PFSK-1 (cell line): Measurements from ENCODE around the gene RHOJ.

Experiments used
- FOXP2 ChIP-seq: optimal IDR thresholded peaks from 2 replicates; pipeline ENCODE3; 2011; ENCODE audit warnings: borderline replicate concordance, control low read depth, inconsistent platforms; ENCODE audit not compliant: insufficient read depth; ENCODE audit errors: extremely low read length, extremely low read depth
- POLR2AphosphoS5 ChIP-seq: IDR thresholded peaks from 2 replicates; pipeline ENCODE4 v1.6.1; 2012; ENCODE audit warnings: low read depth, mild to moderate bottlenecking, control low read depth, low read length, moderate library complexity
- SIN3A ChIP-seq: IDR thresholded peaks from 2 replicates; pipeline ENCODE4 v1.6.1; 2012; ENCODE audit warnings: mild to moderate bottlenecking, low read length, moderate library complexity, borderline replicate concordance; ENCODE audit not compliant: insufficient read depth
- TAF1 ChIP-seq: IDR thresholded peaks from 2 replicates; pipeline ENCODE4 v1.6.1; 2012; ENCODE audit warnings: low read length, control low read depth, borderline replicate concordance; ENCODE audit not compliant: insufficient read depth
- TF ChIP-seq, protein P1 (sequence below), 2 experiments: IDR thresholded peaks; 2 replicates each; pipeline versions ENCODE4 v1.6.1 to v1.8.0; 2011 to 2012; ENCODE audit warnings: low read depth in 2 of 2, low read length in 2 of 2, control low read depth in 1 of 2, inconsistent platforms in 1 of 2, mild to moderate bottlenecking in 1 of 2, moderate library complexity in 1 of 2; ENCODE audit not compliant: insufficient read depth in 1 of 2

Gene RHOJ

DNA sequence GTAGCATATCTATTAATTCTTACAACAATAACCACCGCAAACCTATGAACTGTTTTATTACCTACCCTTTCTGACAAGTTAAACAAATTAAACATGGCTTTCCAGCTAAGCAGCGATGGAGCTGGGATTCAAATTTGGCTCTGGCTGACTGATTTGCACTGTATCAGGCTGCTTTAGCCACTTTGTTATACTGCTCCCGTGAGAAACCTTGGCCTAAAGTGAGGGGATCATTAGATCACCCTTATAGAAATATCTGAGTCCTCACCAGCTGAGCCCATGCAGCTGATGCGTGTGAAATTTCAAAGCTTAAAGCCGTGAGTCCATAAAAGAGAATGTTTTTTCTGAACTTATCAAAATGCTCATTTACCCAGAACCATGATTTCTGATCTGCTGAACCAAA is 122.6 kb downstream of the RHOJ start:
- TF ChIP-seq, protein P1, sequence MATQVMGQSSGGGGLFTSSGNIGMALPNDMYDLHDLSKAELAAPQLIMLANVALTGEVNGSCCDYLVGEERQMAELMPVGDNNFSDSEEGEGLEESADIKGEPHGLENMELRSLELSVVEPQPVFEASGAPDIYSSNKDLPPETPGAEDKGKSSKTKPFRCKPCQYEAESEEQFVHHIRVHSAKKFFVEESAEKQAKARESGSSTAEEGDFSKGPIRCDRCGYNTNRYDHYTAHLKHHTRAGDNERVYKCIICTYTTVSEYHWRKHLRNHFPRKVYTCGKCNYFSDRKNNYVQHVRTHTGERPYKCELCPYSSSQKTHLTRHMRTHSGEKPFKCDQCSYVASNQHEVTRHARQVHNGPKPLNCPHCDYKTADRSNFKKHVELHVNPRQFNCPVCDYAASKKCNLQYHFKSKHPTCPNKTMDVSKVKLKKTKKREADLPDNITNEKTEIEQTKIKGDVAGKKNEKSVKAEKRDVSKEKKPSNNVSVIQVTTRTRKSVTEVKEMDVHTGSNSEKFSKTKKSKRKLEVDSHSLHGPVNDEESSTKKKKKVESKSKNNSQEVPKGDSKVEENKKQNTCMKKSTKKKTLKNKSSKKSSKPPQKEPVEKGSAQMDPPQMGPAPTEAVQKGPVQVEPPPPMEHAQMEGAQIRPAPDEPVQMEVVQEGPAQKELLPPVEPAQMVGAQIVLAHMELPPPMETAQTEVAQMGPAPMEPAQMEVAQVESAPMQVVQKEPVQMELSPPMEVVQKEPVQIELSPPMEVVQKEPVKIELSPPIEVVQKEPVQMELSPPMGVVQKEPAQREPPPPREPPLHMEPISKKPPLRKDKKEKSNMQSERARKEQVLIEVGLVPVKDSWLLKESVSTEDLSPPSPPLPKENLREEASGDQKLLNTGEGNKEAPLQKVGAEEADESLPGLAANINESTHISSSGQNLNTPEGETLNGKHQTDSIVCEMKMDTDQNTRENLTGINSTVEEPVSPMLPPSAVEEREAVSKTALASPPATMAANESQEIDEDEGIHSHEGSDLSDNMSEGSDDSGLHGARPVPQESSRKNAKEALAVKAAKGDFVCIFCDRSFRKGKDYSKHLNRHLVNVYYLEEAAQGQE (IDR thresholded peaks at IDR 0.05; ENCODE audit: insufficient read depth in 1 of 2, low read depth in 2 of 2, low read length in 2 of 2), result no peak
- TF ChIP-seq TAF1, result no peak
- no peak for TF ChIP-seq FOXP2
- no peak for TF ChIP-seq POLR2AphosphoS5
- TF ChIP-seq SIN3A, result no peak

DNA sequence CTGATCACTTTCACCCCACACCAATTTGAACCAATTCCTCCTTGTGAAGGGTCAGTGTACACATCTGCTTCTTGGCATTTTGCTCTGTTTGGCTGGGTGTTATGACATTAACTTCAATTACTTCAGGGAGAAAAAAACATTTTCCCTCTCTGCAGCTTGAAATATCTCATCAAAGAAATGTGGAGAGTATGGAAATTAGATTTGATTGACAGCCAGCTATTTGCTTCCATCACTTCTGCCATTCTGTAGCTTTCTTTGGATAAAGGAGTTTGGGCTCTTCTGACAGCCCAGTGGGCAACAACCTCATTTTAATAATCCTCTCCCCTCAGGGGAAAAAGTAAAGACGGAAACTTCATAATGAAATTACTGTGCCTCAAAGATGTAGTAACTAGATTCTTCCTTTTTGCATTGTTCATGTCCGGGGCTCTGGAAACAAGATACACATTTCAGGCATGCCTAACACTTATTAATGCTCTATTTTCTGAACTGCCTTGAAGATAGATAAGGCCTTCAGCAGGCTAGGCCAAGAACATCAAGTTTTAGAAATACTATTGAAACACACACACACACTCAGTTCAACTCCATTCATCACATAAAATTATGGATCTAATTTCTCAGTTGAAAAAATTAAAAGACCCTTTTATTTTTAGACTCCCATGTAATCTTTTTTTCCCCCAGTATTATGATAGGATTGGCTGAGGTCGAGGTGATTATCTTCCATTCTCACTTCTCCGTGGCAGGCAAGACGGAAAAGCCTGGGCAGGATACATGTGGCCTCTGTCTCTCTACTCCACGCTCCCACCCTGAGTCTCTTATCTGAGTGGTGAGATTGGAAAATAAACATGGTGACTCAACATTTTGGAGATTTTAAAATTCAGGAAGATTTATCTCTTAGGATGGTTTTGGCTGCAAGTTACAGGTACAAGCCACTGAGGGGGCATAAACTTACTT is 124.8 kb downstream of the RHOJ start:
- TF ChIP-seq FOXP2, result no peak

DNA sequence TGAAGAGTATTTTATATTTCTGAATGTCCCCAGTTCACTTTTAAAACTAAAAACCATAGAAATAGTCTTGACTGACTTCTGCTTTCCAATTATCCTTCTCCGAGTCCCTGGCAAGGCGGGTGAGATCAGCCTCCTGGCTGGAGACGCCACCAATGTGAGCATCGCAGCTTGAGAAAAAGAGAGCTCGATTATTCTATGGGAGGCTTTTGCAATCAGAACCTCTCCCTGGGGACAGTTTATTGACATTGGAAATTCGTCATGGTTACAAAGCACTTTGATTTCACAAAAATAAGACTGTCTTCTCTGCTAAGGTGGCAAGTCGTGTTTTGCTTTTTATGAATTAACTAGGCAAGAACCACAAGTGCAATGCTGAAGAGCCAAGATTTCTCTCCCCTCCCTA is 138.1 kb downstream of the RHOJ start:
- TF ChIP-seq SIN3A, result no peak
- TF ChIP-seq, protein P1 (IDR thresholded peaks at IDR 0.05; ENCODE audit: insufficient read depth in 1 of 2, low read depth in 2 of 2, low read length in 2 of 2), result no peak
